ENCODE data around the gene ZNF81.
"Not testable (repeated sequence)": the region's sequence is repeated elsewhere in the genome, so short reads cannot be mapped to it uniquely, and the experiment has no call there.

The ZNF81 gene

GRCh38 chrX:47836164-47837072 is at the start of gene ZNF81:
Gene ZNF81, plus strand, starts transcription at chrX:47836902. Its CDS starts 9,366 bp downstream, at chrX:47846268.
- H3K27ac ChIP-seq: peak within 1 kb of the TSS; percentile 74
- TF ChIP-seq CTCF (conservative IDR thresholded peaks at IDR 0.05) (no peak), ZFX (IDR thresholded peaks at IDR 0.05) (no peak)

DNA sequence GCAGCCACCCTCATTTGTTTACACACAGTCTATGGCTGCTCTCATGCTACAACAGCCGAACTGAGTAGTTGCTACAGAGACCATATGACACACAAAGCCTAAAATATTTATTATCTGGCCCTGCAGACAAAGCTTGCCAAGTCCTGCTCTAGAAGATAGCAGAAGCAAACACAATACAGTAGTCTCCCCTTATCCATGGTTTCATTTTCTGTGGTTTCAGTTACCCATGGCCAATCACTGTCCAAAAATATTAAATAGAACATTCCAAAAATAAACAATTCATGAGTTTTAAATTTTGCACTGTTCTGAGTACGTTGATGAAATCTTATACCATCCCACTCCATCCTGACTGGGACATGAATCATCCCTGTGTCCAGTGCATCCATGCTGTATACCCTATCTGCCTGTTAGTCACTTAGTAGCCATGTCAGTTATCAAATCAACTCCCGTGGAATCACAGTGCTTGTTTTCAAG is 40.2 kb upstream of the ZNF81 start:
- no peak overlapping the region for H3K27ac ChIP-seq

DNA sequence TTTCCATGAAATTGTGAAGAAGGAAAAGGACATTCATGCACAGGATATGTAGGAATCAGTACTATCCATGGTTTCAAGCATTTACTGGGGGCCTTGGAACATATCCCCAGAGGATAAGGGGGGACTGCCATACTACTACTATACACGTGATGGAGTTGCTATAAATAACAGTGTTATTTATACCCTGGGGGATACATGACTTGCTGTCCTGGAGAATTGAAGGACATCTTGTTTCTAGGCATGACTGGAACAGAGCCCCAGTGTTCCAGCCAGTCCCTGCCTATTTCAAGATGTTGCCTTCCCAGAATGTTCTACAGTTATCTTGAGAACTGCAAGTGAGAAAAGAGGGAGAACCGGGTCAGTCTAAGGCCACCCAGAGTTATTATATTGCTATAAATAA is 39.6 kb upstream of the ZNF81 start:
- no peak for TF ChIP-seq CTCF (conservative IDR thresholded peaks at IDR 0.05)
- TF ChIP-seq ZFX (IDR thresholded peaks at IDR 0.05): no peak
- H3K27ac ChIP-seq: no peak overlapping the region

More for the DNA sequence above, 40.2 kb upstream of the ZNF81 start:
- TF ChIP-seq CTCF (conservative IDR thresholded peaks at IDR 0.05): no peak

- H3K27ac ChIP-seq: no peak overlapping the region
- TF ChIP-seq CTCF (conservative IDR thresholded peaks at IDR 0.05) (no peak), ZFX (IDR thresholded peaks at IDR 0.05) (no peak)
Observed at GRCh38 chrX:47798861-47799260, 37.8 kb upstream of the ZNF81 start.

- H3K27ac ChIP-seq: no peak overlapping the region
- TF ChIP-seq CTCF (conservative IDR thresholded peaks at IDR 0.05) (no peak), ZFX (IDR thresholded peaks at IDR 0.05) (no peak)
Observed at GRCh38 chrX:47802589-47802988, 34.1 kb upstream of the ZNF81 start.

- not testable (repeated sequence) for H3K27ac ChIP-seq
Observed at GRCh38 chrX:47803103-47803502, 33.6 kb upstream of the ZNF81 start.

GRCh38 chrX:47804315-47804714 is 32.4 kb upstream of the ZNF81 start:
- no peak overlapping the region for H3K27ac ChIP-seq
- no peak for TF ChIP-seq CTCF (conservative IDR thresholded peaks at IDR 0.05)
- TF ChIP-seq ZFX (IDR thresholded peaks at IDR 0.05): no peak

DNA sequence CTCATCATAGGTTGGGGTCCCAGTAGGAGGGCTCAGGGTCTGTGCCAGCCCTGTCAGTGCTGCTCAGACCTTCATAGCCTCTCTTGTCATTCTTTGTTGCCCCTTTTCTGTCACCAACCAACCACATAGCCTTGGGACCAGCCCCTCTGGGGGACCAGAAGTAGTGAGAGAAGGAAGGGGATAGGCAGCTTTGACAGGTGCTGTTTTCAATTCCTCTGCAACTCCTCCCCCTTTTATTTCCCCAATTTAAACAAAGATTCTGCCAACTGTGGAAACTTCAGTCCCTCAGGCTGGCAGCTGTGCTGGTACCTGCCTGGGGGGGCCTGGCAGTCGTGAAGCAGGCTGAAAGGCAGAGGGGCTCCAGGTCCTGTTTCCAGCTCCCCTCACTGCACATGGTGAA is 30.9 kb upstream of the ZNF81 start:
- not testable (repeated sequence) for H3K27ac ChIP-seq

DNA sequence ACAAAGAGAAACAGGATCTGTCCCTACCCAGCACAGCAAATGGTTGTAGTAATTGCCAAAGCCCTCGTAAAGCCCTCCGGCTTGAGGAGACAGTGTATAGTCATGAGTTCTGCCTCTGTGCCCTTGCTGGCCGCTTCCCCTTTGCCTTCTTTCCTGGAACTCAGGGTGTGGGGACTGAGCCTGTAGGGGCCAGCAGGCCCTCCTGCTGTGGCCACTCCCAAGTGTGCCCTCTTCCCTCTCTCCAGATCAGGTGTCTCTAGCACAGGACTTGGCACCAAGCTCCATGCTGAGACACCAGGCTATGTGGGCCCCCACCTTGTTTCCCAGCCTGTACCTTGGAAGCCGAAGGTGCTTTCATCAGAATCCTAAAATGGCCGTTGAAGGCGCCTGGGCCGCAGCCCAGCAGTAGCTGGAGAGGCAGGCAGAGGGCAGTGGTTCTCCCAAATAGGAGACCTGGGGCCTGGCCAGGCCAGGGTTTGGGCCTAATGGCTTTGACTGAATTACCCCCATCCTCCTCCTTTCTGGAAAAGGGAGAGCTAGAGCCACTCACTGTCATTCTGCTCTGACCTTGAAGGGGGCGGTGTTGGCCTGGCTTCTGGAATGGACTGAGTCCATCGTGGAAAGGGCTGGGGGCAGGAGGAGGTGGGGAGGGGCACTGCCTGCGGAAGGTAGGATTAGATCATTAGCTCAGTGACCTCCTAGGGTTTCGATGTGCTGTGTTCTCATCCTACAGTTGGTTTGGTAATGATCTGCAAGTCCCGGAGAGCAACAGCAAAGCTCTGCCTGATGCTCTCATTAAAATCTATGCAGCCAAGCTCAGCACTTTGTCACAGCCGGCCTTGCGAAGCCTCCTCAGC is 30.1 kb upstream of the ZNF81 start:
- H3K27ac ChIP-seq: not testable (repeated sequence)

GRCh38 chrX:47807272-47807538 is 29.5 kb upstream of the ZNF81 start:
- H3K27ac ChIP-seq: not testable (repeated sequence)

Data from C4-2B (cell line).